Activated CD4-positive, CD25-positive, alpha-beta regulatory T cell treated with anti-CD3 and anti-CD28 coated beads, Interleukin-2, amount 50 U/mL, for 16 hours (primary cell): ENCODE results near the gene RPS3A.
A peak's percentile ranks its signal among the peaks of the same experiment; 100 is the strongest.
"Not testable (repeated sequence)": the region's sequence is repeated elsewhere in the genome, so short reads cannot be mapped to it uniquely, and the experiment has no call there.

Experiments
- DNase-seq: peaks from one replicate; pipeline ENCODE4 v3.0.0-alpha.2; 2020; ENCODE audit warnings: low read depth, low spot score

RPS3A gene

DNA sequence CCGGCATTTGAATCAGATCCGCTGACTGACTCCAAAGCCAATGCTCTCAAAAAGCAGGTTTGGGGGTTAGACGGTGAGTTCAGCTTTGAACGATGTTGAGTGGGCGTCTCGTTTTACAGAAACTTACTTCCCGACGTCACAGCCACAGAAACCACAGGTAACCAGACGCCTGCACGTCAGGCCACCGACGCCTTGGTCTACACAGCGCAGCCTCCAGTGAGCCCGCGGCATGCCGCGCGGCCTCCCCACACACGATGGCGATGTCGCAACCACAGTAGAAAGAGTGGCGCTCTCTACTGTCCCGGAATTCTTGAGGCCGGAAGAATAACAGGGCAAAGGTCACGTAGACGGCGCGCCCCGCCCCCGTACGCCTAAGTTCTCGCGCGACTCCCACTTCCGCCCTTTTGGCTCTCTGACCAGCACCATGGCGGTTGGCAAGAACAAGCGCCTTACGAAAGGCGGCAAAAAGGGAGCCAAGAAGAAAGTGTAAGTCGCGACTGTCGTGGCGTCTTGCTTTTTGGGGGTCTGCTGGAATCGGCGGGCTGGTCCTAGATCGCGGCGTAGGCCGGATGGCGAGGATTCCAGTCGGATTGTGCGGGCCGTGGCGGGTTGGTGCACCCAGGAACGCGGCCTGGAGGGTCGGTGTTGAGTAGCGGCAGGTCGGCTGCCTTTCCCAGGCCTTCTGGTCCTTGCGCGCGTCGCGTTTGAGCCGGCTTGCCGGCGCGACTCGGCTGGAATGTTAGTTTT is at the start of gene RPS3A:
RPS3A (plus strand) TSS at position 400 of the 747 bp plus-strand sequence; CDS start at position 425, 25 bp downstream.
- peak; percentile 98 for DNase-seq

DNA sequence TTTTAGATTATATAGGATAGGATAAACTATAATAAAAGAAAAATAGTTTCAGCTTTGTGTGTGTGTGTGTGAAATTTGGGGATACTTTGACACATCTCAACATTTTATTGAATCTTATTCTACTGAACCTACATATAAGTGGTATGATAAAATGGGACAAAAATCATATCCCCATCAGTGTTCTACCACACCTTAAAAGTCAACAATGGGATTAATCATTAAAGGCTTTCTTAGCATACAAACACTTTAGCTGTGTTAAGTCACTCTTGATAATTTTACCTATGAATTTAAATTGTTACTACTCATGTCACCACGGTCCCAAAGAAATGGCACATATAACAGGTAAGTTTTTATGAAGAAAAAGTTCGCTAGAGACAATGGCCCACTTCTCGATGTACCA is 46.6 kb upstream of the RPS3A start:
- no peak for DNase-seq

DNA sequence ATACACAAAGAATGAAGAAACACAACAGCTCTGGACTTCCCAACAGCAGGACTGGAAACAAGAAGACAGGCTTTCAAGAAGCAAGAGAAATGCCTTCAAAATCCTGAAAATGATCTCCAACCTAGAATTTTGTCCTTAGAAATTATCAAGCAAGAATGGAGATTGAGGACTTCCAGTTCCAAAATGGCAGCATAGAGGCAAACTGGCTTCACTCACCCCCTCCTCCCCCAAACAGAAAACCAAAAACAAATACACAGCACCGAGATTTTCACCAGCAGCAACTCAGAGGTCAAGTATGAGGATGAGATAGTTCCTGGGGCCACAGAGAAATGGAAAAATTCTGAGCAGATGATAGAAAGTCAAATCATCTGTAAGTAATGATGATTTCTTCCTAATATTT is 43.9 kb upstream of the RPS3A start:
- DNase-seq: no peak

DNA sequence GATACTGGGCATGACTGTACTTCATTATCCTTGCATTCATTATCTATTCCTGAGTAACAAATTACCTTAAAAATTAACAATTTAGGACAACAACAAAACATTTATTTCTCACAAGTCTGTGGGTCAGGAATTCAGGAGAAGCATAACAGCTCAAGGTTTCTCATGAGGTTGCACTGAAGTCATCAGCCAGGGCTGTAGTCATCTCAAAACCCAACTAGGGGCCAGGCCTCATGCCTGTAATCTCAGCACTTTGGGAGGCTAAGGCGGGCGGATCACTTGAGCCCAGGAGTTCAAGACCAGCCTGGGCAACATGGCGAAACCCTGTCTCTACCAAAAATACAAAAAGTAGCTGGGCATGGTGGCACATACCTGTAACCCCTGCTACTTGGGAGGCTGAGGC is 36.3 kb upstream of the RPS3A start:
- not testable (repeated sequence) for DNase-seq

DNA sequence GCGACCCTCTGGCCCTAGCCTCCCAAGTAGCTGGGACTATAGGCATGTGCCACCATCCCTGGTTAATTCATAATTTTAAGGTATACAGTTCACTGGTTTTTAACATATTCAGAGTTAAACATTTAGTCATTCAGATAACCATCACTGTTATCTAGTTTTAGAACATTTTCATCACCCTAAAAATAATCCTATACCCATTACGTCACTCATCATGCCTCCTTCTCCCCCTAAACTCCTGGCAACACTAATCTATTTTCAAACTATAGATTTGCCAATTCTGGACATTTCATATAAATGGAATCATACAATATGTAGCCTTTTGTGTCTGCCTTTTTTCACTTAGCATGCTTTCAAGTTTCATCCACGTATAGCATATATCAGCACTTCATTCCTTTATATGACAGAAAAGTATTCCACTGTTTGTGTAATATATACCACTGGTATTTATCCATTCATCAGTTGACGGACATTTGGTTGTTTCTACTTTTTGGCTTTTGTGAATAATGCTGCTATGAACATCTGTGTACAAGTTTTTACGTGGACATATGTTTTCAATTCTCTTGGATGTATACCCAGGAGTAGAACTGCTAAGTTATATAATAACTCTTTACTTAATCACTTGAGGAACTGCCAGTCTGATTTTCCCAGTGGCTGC is 32.0 kb upstream of the RPS3A start:
- no peak for DNase-seq

DNA sequence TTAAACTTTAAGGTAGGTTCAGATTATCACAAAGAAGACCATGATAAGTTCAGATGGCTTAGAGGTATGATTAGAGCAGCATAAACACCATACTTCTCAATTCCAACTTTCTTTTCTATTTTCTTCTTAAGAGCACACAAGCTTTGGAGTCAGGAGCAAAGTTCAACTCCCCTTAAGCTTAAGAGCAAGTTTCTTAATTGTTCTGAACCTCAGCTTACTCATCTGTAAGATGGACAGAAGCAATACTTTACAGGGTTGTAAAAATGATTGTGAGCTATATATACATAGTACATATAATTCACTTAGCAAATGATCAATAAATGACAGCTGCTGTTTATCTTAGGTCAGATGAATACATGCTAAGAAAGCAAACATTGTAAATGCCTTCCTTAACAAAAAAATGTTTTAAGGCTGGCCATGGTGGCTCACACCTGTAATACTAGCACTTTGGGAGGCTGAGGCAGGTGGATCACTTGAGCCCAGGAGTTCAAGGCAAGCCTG is 25.0 kb upstream of the RPS3A start:
- no peak for DNase-seq

DNA sequence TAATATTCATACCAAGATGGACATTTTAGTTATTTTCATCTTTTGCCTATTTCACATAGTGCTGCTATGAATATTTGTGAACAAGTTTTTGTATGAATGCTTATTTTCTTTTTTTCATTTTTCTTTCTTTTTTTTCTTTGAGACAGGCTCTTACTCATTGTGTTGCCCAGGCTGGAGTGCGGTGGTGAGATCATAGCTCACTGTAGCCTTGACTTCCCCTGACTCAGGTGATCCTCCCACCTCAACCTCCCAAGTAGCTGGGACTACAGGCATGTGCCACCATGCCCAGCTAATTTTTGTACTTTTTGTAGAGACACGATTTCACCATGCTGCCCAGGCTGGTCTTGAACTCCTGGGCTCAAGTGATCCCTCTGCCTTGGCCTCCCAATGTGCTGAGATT is 21.4 kb upstream of the RPS3A start:
- not testable (repeated sequence) for DNase-seq

DNA sequence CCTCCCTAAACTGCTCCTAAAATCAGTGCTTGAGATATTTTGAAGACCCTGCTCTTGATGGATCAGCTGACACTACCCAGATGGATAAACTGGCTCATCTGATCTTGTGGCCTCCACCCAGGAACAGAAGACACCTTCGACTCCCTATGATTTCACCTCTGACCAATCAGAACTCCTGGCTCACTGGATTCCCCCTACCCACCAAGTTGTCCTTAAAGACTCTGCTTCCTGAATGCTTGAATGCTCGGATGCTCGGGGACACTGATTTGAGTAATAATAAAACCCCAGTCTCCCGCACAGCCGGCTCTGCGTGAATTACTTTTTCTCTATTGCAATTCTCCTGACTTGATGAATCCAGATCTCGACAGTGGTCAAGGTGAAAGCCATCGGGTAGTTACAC is 12.0 kb upstream of the RPS3A start:
- no peak for DNase-seq

DNA sequence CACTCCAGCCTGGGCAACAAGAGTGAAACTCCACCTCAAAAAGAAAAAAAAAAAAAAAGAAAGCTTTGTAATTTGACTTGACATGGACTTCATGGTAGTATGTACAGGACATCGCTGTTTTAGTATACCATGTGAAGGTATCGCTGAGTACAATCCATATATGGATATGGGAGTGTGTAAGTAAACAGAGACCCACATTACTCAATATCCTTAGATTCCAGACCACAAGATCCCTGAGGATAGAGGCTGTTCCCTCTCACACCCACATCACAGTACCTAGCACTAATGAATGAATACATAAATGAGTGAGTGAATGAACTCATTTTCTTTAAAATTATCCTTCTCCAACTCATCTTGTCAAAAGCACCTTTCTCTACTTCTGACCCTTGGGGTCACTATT is 8.4 kb upstream of the RPS3A start:
- no peak for DNase-seq

DNA sequence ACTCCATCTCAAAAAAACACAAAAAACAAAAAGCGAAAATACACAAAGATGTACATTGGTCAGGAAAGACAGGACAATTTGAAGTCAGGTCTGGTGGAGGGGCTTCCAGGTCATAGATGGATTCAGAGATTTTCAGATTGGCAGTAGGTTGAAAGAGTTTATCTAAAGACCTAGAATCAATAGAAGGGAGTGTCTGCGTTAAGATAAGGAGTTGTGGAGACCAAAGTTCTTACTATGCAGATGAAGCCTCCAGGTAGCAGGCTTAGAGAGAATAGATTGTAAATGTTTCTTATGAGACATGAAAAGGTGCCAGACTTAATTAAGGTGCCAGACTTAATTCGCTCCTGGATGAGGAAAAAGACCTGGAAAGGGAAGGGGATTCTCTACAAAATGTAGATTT is 6.9 kb upstream of the RPS3A start:
- DNase-seq: no peak

DNA sequence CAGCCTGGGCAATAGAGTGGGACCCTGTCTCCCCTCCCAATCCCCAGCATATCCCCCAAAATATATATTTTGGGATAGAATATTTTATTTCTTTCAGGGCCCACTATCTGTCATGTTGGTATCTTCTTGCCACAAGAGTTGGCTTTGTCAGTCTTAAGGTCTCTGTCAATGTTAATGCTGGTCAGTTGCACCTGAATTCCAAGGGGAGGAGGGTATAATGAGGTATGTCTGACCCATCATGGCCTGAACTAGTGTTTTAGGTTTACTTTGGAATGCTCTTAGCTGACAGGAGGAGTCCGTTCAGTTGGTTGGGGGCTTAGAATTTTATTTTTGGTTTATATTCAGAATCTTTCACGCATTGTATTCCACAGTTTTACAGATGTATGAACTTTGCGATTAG is 6.2 kb upstream of the RPS3A start:
- no peak for DNase-seq

DNA sequence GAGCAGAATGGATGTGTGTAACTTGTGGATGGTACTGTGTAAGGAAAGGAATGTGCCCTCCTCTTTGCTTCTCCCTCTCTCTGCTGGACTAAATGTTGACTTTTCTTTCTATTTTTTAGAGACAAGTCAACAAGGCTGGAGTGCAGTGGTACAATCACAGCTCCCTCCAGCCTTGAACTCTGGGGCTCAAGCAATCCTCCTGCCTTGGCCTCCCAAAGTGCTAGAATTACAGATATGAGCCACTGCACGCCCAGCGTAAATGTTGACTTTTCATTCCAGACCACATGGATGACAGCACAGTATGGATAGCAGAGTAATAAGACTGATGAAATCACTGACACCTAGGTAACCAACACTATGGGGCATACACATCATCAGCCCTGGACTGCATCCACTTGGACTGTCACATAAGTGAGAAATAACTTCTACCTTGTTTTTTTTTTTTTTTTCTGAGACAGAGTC is 5.1 kb upstream of the RPS3A start:
- DNase-seq: no peak

DNA sequence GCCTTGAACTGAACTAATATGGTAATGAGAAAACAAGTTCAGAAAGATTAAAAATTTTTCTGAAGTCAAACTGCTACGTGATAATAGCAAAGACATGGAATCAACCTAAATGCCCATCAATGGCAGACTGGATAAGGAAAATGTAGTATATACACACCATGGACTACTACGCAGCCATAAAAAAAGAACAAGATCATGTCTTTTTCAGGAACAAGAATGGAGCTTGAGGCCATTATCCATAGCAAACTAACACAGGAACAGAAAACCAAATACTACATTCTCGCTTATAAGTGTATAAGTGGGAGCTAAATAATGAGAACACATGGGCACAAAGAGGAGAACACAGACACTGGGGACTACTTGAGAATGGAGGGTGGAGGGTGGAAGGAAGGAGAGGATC is 4.3 kb upstream of the RPS3A start:
- no peak for DNase-seq

DNA sequence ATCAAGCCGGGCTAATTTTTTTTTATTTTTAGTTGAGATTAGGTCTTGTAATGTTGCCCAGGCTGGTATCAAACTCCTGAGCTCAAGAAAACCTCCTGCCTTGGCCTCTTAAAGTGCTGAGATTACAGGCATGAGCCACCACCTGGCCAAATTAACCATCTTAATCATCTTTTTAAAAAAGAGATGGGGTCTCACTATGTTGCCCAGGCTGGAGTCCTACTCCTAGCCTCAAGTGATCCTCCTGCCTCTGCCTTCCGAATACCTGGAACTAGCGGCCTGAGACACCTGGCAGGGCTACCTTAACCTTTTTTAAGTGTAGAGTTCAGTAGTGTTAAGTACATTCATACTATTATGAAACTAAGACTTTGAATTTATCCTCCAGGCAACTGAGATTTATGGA is 1.7 kb upstream of the RPS3A start:
- no peak for DNase-seq

DNA sequence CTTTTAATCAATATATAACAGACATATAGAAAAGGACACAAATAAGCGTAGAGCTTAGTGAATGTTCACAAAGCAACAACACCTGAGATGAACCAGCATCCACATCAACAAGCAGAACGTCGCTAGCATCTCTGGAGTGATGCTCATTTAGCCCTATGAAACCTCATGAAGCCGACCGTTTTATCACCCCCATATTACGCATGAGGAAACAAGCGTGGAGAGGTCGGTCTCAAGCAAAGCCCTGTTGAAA is 524 bp upstream of the RPS3A start:
- DNase-seq: no peak

DNA sequence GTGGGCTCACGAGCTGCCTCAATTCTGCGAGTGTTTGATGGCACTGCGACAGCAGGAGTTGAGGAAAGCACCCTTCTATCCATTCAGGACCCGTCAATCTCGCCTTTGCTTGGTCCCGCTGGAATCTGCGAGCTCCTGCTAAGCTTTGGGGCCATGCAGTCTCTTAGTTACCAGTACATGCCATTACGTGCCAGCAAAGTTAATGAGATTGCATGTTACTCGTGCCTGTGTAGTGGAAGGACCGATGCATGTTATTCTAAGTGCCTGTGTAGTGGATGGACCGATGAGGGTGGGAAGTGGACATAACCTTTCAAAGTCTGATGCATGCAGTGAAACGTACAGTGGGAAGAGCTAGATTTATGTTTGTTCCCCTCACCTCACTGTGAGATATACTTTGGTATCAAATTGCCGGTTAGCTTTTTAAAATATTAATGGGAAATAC is 569 bp downstream of the RPS3A start:
- DNase-seq: no peak

DNA sequence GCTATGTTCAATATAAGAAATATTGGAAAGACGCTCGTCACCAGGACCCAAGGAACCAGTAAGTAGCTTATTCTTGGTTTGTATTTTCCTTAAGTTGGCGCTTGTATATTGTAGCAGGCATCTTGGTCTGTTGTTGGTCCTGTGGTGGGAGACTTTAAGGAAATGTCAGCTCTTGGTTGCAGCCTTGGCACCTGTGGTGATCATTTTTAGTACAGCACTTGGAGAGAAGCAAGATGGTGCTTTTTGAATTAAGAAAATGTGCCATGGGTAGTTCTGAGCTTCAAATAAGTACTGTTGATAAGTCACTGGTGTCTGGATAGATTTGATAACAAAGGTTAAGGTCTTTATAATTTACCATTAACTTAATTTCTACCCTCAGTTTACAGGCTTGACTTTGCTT is 1.1 kb downstream of the RPS3A start:
- no peak for DNase-seq

DNA sequence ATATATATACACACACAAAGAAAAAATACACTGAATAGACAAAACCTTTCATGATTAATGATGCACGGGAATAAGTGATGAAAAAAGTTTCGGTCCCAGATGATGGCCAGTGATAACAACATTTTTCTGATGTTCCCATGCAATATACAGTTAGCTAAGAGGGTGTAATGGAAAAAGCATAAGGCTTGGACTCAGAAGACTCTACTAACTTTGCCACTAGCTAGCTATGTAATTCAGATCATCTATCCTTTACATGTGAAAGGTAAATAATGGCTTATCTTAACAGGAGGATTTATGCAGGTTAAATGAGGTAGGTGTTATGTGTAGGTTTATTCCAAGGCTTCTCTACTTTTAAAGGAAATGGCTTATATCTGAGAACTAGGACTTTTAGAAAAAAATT is 4.3 kb downstream of the RPS3A start:
- DNase-seq: no peak

DNA sequence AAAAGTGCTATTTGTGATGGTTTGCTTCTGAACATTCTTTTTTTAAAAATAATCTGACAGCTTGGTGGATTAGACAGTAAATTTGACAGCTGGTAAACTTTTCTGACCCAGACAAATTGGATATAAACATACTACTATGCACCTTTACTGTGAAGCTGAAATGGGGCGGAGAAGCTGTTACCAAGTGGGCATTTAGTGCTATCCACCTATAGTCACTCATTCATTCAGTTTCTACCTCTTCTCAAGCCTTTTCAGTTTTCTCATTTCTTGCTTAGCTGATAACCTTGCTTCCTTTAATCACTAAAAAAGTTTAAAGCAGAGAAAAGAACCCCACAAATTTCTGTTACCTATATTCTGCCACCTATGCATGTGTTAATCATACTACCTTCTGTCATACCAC is 5.2 kb downstream of the RPS3A start:
- DNase-seq: no peak

DNA sequence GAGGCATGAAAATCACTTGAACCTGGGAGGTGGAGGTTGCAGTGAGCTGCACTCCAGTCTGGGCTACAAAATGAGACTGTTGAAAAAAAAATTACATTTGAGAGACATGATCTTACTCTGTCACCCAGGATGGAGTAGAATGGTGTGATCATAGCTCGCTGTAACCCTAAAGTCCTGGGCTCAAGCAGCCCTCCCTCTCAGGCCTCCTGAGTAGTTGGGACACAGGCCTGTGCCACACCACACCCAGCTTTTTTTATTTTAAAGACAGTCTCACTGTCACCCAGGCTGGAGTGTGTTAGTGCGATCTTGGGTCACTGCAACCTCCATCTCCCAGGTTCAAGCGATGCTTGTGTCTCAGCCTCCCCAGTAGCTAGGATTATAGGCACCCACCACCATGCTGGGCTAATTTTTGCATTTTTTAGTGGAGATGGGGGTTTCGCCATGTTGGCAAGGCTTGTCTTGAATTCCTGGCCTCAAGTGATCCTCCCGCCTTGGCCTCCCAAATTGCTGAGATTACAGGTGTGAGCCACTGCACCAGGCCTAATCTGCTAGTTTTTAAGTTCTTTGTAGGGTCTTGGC is 6.1 kb downstream of the RPS3A start:
- no peak for DNase-seq

DNA sequence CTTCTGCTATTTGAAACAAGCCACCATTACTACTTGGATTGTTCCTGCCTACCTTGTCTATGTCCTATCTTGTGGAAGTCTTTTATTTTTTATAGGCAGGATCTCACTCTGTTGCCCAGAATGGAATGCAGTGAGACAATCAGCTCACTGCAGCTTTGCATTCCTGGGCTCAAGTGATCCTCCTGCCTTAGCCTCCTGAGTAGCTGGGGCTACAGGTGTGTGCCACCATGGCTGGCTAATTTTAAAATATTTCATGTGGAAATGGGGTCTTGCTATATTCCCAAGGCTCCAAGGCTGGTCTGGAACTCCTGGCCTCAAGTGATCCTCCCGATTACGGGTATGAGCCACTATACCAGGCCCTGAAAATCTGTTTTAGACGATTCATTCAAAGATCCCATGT is 7.6 kb downstream of the RPS3A start:
- DNase-seq: no peak

DNA sequence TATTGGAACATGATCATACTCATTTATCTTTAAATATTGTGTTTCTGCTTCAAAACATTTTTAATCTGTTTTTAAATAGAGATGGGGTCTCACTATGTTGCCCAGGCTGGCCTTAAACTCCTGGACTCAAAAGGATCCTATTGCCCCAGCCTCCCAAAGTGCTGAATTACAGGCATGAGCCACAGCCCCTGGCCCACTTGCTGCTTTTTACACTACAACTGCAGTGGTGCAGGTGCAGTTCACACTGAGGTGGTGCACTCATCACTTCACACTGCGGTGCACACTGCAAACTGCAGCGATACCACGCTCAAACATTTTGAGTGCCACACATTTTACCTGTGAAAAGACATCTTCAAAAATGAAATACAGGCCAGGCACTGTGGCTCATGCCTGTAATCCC is 10.8 kb downstream of the RPS3A start:
- DNase-seq: no peak

DNA sequence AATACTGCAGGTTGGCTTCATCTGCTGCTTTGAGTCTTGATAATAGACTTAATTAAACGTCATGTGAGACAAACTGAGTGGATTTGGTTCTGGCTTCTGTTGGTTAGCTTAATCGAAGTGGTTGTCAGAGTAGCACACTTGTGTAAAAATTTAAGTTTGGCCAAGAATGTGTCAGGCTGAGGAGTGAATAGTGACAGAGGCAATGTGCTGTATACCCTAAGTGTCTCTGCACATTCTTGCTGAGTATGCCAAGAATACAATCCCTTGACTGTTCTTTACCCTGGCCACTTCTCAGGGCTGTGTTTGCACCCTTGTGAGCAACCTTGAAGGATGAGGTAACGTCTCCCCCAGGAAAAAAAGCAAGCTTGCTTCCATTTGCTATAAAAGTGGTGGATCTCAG is 14.9 kb downstream of the RPS3A start:
- DNase-seq: no peak
